Endodermal cell (in vitro differentiated cells): ENCODE data around the gene GDF7. TPM values are rescaled to one million over a fixed set of nuclear protein-coding genes. Genes with fewer than 3 reads are reported as not detected.

Source experiments
- DNase-seq: peaks from one replicate; pipeline ENCODE4 v3.0.0-alpha.2; 2017
- H3K27ac ChIP-seq: 2 replicates; pipeline ENCODE4 v1.5.1; 2013; ENCODE audit warnings: mild to moderate bottlenecking, low read depth, low read length, moderate library complexity
- H3K27me3 ChIP-seq: 2 replicates; pipeline ENCODE4 v1.6.1; 2013; ENCODE audit warnings: mild to moderate bottlenecking, low read length, moderate library complexity; ENCODE audit not compliant: insufficient read depth, control insufficient read depth, poor library complexity, severe bottlenecking
- H3K36me3 ChIP-seq: 2 replicates; pipeline ENCODE4 v1.7.0; 2013; ENCODE audit warnings: mild to moderate bottlenecking, low read length, moderate library complexity; ENCODE audit not compliant: control insufficient read depth, insufficient read depth
- H3K4me1 ChIP-seq: one replicate; pipeline ENCODE4 v1.7.0; 2013; ENCODE audit warnings: low read length; ENCODE audit not compliant: control insufficient read depth, insufficient read depth
- H3K4me3 ChIP-seq: 2 replicates; pipeline ENCODE4 v1.5.1; 2013; ENCODE audit warnings: mild to moderate bottlenecking, low read length, moderate library complexity
- H3K9ac ChIP-seq: 2 replicates; pipeline ENCODE4 v1.6.1; 2013; ENCODE audit warnings: mild to moderate bottlenecking, low read length, moderate library complexity; ENCODE audit not compliant: poor library complexity, severe bottlenecking; ENCODE audit errors: extremely low read depth
- H3K9me3 ChIP-seq: 2 replicates; pipeline ENCODE4 v1.6.1; 2013; ENCODE audit warnings: mild to moderate bottlenecking, low read length, moderate library complexity; ENCODE audit not compliant: control insufficient read depth
- H3K27ac Mint-ChIP-seq: 2 replicates; pipeline ENCODE4 v1.8.0; 2020; ENCODE audit warnings: mixed read lengths
- H3K27me3 Mint-ChIP-seq: 2 replicates; pipeline ENCODE4 v1.8.0; 2021; ENCODE audit warnings: mild to moderate bottlenecking, mixed read lengths; ENCODE audit not compliant: insufficient read depth
- H3K36me3 Mint-ChIP-seq: 2 replicates; pipeline ENCODE4 v1.8.0; 2020; ENCODE audit warnings: low read depth, mixed read lengths
- H3K4me1 Mint-ChIP-seq: 2 replicates; pipeline ENCODE4 v1.8.0; 2020; ENCODE audit warnings: mixed read lengths
- H3K4me3 Mint-ChIP-seq: 2 replicates; pipeline ENCODE4 v1.8.0; 2020; ENCODE audit warnings: mild to moderate bottlenecking, moderate library complexity, mixed read lengths
- H3K9me3 Mint-ChIP-seq: 2 replicates; pipeline ENCODE4 v1.8.0; 2020; ENCODE audit warnings: mild to moderate bottlenecking, mixed read lengths
- CTCF ChIP-seq: fragments of 200-600 bp; sonication (generic); conservative IDR thresholded peaks from 2 replicates; pipeline ENCODE4 v1.5.0; 2021; ENCODE audit warnings: antibody characterized with exemption, mild to moderate bottlenecking
- WGBS, 2 experiments: methylation state at CpG; one replicate each; pipeline versions ENCODE4 v1.1.5 to v1.1.7; 2013; ENCODE audit warnings: missing lambda C conversion rate in 2 of 2, mixed read lengths in 1 of 2; ENCODE audit not compliant: insufficient coverage in 1 of 2, insufficient read length in 1 of 2; 5-methylcytosine and 5-hydroxymethylcytosine counted together
- total RNA-seq, 2 donors: library from RNA; stranded (reverse); fragmentation: NEBNext Ultra II Directional in 1 of 2; extraction: Animal tissue kit (Norgen Biotek cat#: 25700) in 1 of 2; gene quantifications; 2 replicates in 1 of 2; 3 replicates in 1 of 2; pipeline ENCODE4 v1.2.1, GENCODE V29; 2021

Gene GDF7
- total RNA-seq, 2 donors from 2014 or later = 0.07 to 0.09 TPM

- peaks cover 79% of the 10 kb centered on the region for H3K27me3 ChIP-seq
- no peaks in the 10 kb centered on the region for H3K4me1 ChIP-seq
- TF ChIP-seq CTCF = no peak
- WGBS, 2 experiments = 5 to 17% methylated on average over 8 to 13 of the region's 13 CpGs
- H3K36me3 ChIP-seq = no peaks in the 10 kb centered on the region
- DNase-seq = peak; percentile 50
- H3K27ac ChIP-seq = no peak overlapping the region
- no peak overlapping the region for H3K4me3 ChIP-seq
- H3K4me1 Mint-ChIP-seq = peaks cover 9% of the 10 kb centered on the region
- peaks cover 15% of the 10 kb centered on the region for H3K9me3 Mint-ChIP-seq
- no peaks in the 10 kb centered on the region for H3K9me3 ChIP-seq
- peaks cover 72% of the 10 kb centered on the region for H3K27me3 Mint-ChIP-seq
- no peak overlapping the region for H3K9ac ChIP-seq
- no peak overlapping the region for H3K27ac Mint-ChIP-seq
- no peaks in the 10 kb centered on the region for H3K36me3 Mint-ChIP-seq
- H3K4me3 Mint-ChIP-seq = no peak overlapping the region
Measured at GRCh38 chr2:20671736-20672080, 4.8 kb downstream of the GDF7 start.

- TF ChIP-seq CTCF = no peak
- WGBS, 2 experiments = 15 to 27% methylated on average over 9 to 18 of the region's 18 CpGs
- peak; percentile 85 for DNase-seq
- no peak overlapping the region for H3K4me3 Mint-ChIP-seq
- H3K4me1 ChIP-seq = no peaks in the 10 kb centered on the region
- peaks cover 9% of the 10 kb centered on the region for H3K4me1 Mint-ChIP-seq
- H3K27me3 ChIP-seq = peaks cover 76% of the 10 kb centered on the region
- no peaks in the 10 kb centered on the region for H3K36me3 Mint-ChIP-seq
- peaks cover 15% of the 10 kb centered on the region for H3K9me3 Mint-ChIP-seq
- no peaks in the 10 kb centered on the region for H3K36me3 ChIP-seq
- H3K9me3 ChIP-seq = no peaks in the 10 kb centered on the region
- H3K27me3 Mint-ChIP-seq = peaks cover 70% of the 10 kb centered on the region
- H3K9ac ChIP-seq = no peak overlapping the region
- H3K27ac ChIP-seq = no peak overlapping the region
- no peak overlapping the region for H3K27ac Mint-ChIP-seq
- no peak overlapping the region for H3K4me3 ChIP-seq
Measured at GRCh38 chr2:20672201-20672951, 5.4 kb downstream of the GDF7 start.

- peaks cover 9% of the 10 kb centered on the region for H3K4me1 Mint-ChIP-seq
- H3K27me3 Mint-ChIP-seq = peaks cover 56% of the 10 kb centered on the region
- no peak overlapping the region for H3K4me3 ChIP-seq
- no peaks in the 10 kb centered on the region for H3K36me3 Mint-ChIP-seq
- H3K27me3 ChIP-seq = peaks cover 62% of the 10 kb centered on the region
- DNase-seq = peak; percentile 41
- peaks cover 15% of the 10 kb centered on the region for H3K9me3 Mint-ChIP-seq
- no peak for TF ChIP-seq CTCF
- WGBS, 2 experiments = 63 to 79% methylated on average over 3 to 4 of the region's 5 CpGs
- H3K36me3 ChIP-seq = no peaks in the 10 kb centered on the region
- no peak overlapping the region for H3K9ac ChIP-seq
- H3K4me1 ChIP-seq = no peaks in the 10 kb centered on the region
- no peak overlapping the region for H3K27ac Mint-ChIP-seq
- H3K4me3 Mint-ChIP-seq = no peak overlapping the region
- H3K27ac ChIP-seq = no peak overlapping the region
- no peaks in the 10 kb centered on the region for H3K9me3 ChIP-seq
Measured at GRCh38 chr2:20673686-20674308, 6.9 kb downstream of the GDF7 start.
